HepG2 (cell line): ENCODE data around the gene NPPA. TPM values are rescaled to one million over a fixed set of nuclear protein-coding genes. Genes with fewer than 3 reads are reported as not detected.
A peak's percentile ranks its signal among the peaks of the same experiment; 100 is the strongest.

Source experiments
- AHDC1 ChIP-seq: sonication (generic); formaldehyde crosslinking; IDR thresholded peaks from 2 replicates; pipeline ENCODE4 v1.5.1; 2020; ENCODE audit warnings: mild to moderate bottlenecking, missing genetic modification reagents, borderline replicate concordance
- ARNTL ChIP-seq: sonication (generic); formaldehyde crosslinking; IDR thresholded peaks from 2 replicates; pipeline ENCODE4 v1.4.0; 2020; ENCODE audit warnings: mild to moderate bottlenecking, missing genetic modification reagents
- GMEB1 ChIP-seq: sonication (generic); formaldehyde crosslinking; IDR thresholded peaks from 2 replicates; pipeline ENCODE4 v1.5.1; 2020; ENCODE audit warnings: missing genetic modification reagents, mild to moderate bottlenecking, borderline replicate concordance
- NCOR1 ChIP-seq: fragments of 200-600 bp; sonication (generic); IDR thresholded peaks from 2 replicates; pipeline ENCODE4 v1.7.0; 2017; ENCODE audit warnings: antibody characterized with exemption, low read length, borderline replicate concordance
- NONO ChIP-seq, 2 experiments: fragments of 450-650 bp in 1 of 2; sonication (generic) in 1 of 2; formaldehyde crosslinking in 1 of 2; IDR thresholded peaks in 1 of 2; conservative IDR thresholded peaks in 1 of 2; 2 replicates each; pipeline versions ENCODE4 v1.6.1 to v1.8.0; 2017 to 2022; ENCODE audit warnings: mild to moderate bottlenecking in 1 of 2, missing genetic modification reagents in 1 of 2, moderate library complexity in 1 of 2
- SAP130 ChIP-seq: IDR thresholded peaks from 2 replicates; pipeline ENCODE4 v1.6.1; 2016; ENCODE audit warnings: low read depth
- SETDB1 ChIP-seq: sonication (generic); formaldehyde crosslinking; IDR thresholded peaks from 2 replicates; pipeline ENCODE4 v1.5.1; 2020; ENCODE audit warnings: missing genetic modification reagents, mild to moderate bottlenecking, borderline replicate concordance
- ZBED4 ChIP-seq: sonication (generic); formaldehyde crosslinking; IDR thresholded peaks from 2 replicates; pipeline ENCODE4 v1.4.0; 2020; ENCODE audit warnings: missing genetic modification reagents, borderline replicate concordance
- polyA plus RNA-seq, 8 experiments: library from polyadenylated mRNA; depleted of rRNA in 3 of 8; stranded (reverse) in 7 of 8; unstranded in 1 of 8; fragments of >200 nt; fragmentation: Illumina TruSeq in 4 of 8; extraction: Trizol in 4 of 8; gene quantifications; 2 replicates each; pipeline versions ENCODE4 v1.2.1 to v1.2.3, GENCODE V29; 2011 to 2016; ENCODE audit warnings: low read depth in 4 of 8, missing spikeins in 1 of 8, mixed read lengths in 1 of 8; ENCODE audit not compliant: insufficient read depth in 1 of 8
- total RNA-seq, 5 experiments: library from RNA; depleted of rRNA; stranded (reverse); fragments of >200 nt; fragmentation: Illumina TruSeq; extraction: Trizol; gene quantifications; 2 replicates each; pipeline ENCODE4 v1.2.3, GENCODE V29; 2016; ENCODE audit warnings: low read depth in 1 of 5
- TF ChIP-seq, protein P1 (sequence below), 2 experiments: sonication (generic) in 1 of 2; formaldehyde crosslinking in 1 of 2; IDR thresholded peaks; 2 replicates each; pipeline versions ENCODE4 v1.4.0 to v1.6.1; 2016 to 2020; ENCODE audit warnings: borderline replicate concordance in 1 of 2, low read depth in 1 of 2, mild to moderate bottlenecking in 1 of 2, missing genetic modification reagents in 1 of 2

The NPPA gene
- total and polyA plus RNA-seq, 2 of the 13 experiments (the other 11 are each of a cell fraction or from before 2014, with no cell fraction given), result not detected

- TF ChIP-seq AHDC1 (CRISPR knock-in tag) (peak; percentile 81; the same call in 1 of the 2 replicates), NONO (IDR thresholded peaks at IDR 0.05) (no peak), NONO (CRISPR knock-in tag; conservative IDR thresholded peaks at IDR 0.05) (peak; percentile 77), NCOR1 (peak; percentile 97), GMEB1 (CRISPR knock-in tag) (peak; percentile 54; the same call in 1 of the 2 replicates), SETDB1 (CRISPR knock-in tag) (0 out of 2 replicates have a peak, but pooled peaks have one; percentile 14), ZBED4 (CRISPR knock-in tag) (peak; percentile 43; the same call in 1 of the 2 replicates), SAP130 (CRISPR knock-in tag) (peak; percentile 83; the same call in 1 of the 2 replicates), ARNTL (CRISPR knock-in tag) (peak; percentile 86)
- TF ChIP-seq, protein P1, sequence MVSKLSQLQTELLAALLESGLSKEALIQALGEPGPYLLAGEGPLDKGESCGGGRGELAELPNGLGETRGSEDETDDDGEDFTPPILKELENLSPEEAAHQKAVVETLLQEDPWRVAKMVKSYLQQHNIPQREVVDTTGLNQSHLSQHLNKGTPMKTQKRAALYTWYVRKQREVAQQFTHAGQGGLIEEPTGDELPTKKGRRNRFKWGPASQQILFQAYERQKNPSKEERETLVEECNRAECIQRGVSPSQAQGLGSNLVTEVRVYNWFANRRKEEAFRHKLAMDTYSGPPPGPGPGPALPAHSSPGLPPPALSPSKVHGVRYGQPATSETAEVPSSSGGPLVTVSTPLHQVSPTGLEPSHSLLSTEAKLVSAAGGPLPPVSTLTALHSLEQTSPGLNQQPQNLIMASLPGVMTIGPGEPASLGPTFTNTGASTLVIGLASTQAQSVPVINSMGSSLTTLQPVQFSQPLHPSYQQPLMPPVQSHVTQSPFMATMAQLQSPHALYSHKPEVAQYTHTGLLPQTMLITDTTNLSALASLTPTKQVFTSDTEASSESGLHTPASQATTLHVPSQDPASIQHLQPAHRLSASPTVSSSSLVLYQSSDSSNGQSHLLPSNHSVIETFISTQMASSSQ (IDR thresholded peaks at IDR 0.05; ENCODE audit: low read depth), result peak; percentile 51; the same call in 1 of the 2 replicates
- TF ChIP-seq, protein P1 (CRISPR knock-in tag; IDR thresholded peaks at IDR 0.05; ENCODE audit: borderline replicate concordance), result peak; percentile 76; the same call in 1 of the 2 replicates
These were observed 5.2 kb downstream of the NPPA start (continued) for GRCh38 chr1:11842154-11843041.
